Skeletal muscle cell (primary cell): ENCODE data around the gene ZER1.
A peak's percentile ranks its signal among the peaks of the same experiment; 100 is the strongest.
"Not testable (repeated sequence)": the region's sequence is repeated elsewhere in the genome, so short reads cannot be mapped to it uniquely, and the experiment has no call there.

Experiments used
- DNase-seq: peaks from one replicate; pipeline ENCODE4 v3.0.0-alpha.2; 2010; ENCODE audit warnings: low read depth
- H3K4me3 ChIP-seq: 2 replicates; pipeline ENCODE4 v1.5.1; 2011; ENCODE audit warnings: low read depth, mild to moderate bottlenecking, control low read depth, low read length, moderate library complexity

ZER1 gene

GRCh38 chr9:128790536-128790935 is 18.8 kb upstream of the ZER1 start:
- no peak overlapping the region for H3K4me3 ChIP-seq
- DNase-seq = no peak

- no peak for DNase-seq
- H3K4me3 ChIP-seq = peak overlapping the region; percentile 98
These were observed 16.7 kb upstream of the ZER1 start for GRCh38 chr9:128788445-128788844.

GRCh38 chr9:128787659-128788058 is 15.9 kb upstream of the ZER1 start:
- no peak for DNase-seq
- peak overlapping the region; percentile 98 for H3K4me3 ChIP-seq

- DNase-seq = peak; percentile 21
- H3K4me3 ChIP-seq = peak within 1 kb of the TSS; percentile 98
These were observed 15.2 kb upstream of the ZER1 start, which contains the start of gene TBC1D13 for GRCh38 chr9:128786681-128787601. Gene TBC1D13 (plus strand): TSS chr9:128787253. CDS start chr9:128787354, 101 bp downstream.

- DNase-seq = no peak
- H3K4me3 ChIP-seq = no peak overlapping the region
These were observed 13.7 kb upstream of the ZER1 start for GRCh38 chr9:128785427-128785826.

- no peak for DNase-seq
- H3K4me3 ChIP-seq = no peak overlapping the region
These were observed 10.9 kb upstream of the ZER1 start for GRCh38 chr9:128782669-128783068.

GRCh38 chr9:128781187-128782070 is 9.7 kb upstream of the ZER1 start:
- no peak for DNase-seq

GRCh38 chr9:128780093-128780492 is 8.4 kb upstream of the ZER1 start:
- not testable (repeated sequence) for H3K4me3 ChIP-seq, DNase-seq

More at GRCh38 chr9:128781187-128782070, 9.7 kb upstream of the ZER1 start:
- no peak overlapping the region for H3K4me3 ChIP-seq

GRCh38 chr9:128774804-128775203 is 3.1 kb upstream of the ZER1 start:
- no peak for DNase-seq
- H3K4me3 ChIP-seq = no peak overlapping the region

GRCh38 chr9:128773049-128773448 is 1.3 kb upstream of the ZER1 start:
- no peak for DNase-seq
- H3K4me3 ChIP-seq = no peak overlapping the region

GRCh38 chr9:128771094-128771721 is 519 bp downstream of the ZER1 start:
- no peak for DNase-seq
- H3K4me3 ChIP-seq = peak overlapping the region; percentile 95

GRCh38 chr9:128770286-128771030 is 1.3 kb downstream of the ZER1 start:
- H3K4me3 ChIP-seq = peak overlapping the region; percentile 95
- no peak for DNase-seq

GRCh38 chr9:128768606-128769005 is 3.1 kb downstream of the ZER1 start:
- DNase-seq = no peak

GRCh38 chr9:128765499-128765898 is 6.2 kb downstream of the ZER1 start:
- DNase-seq = no peak

More at GRCh38 chr9:128768606-128769005, 3.1 kb downstream of the ZER1 start:
- H3K4me3 ChIP-seq = no peak overlapping the region

GRCh38 chr9:128764361-128764760 is 7.4 kb downstream of the ZER1 start:
- no peak for DNase-seq

More at GRCh38 chr9:128765499-128765898, 6.2 kb downstream of the ZER1 start:
- H3K4me3 ChIP-seq = no peak overlapping the region

GRCh38 chr9:128762671-128763449 is 8.9 kb downstream of the ZER1 start:
- H3K4me3 ChIP-seq = no peak overlapping the region
- no peak for DNase-seq

More at GRCh38 chr9:128764361-128764760, 7.4 kb downstream of the ZER1 start:
- H3K4me3 ChIP-seq = no peak overlapping the region

GRCh38 chr9:128757602-128758001 is 14.1 kb downstream of the ZER1 start:
- no peak overlapping the region for H3K4me3 ChIP-seq
- DNase-seq = no peak

GRCh38 chr9:128753627-128754026 is 18.1 kb downstream of the ZER1 start:
- DNase-seq = no peak
- H3K4me3 ChIP-seq = no peak overlapping the region
